WTC11 (cell line): Measurements from ENCODE around the gene LCP1. TPM values are rescaled to one million over a fixed set of nuclear protein-coding genes. Genes with fewer than 3 reads are reported as not detected.

ENCODE experiments used
- ATAC-seq: fragments of 200-7000 bp; cut with Tn5 transposase; 2 replicates; pipeline ENCODE4 v1.10.0; 2021; ENCODE audit warnings: mild to moderate bottlenecking, moderate library complexity
- CTCF ChIA-PET: fragments of 300-600 bp; sonication (Branson Sonifier 250); formaldehyde crosslinking; loops from one replicate; lab custom pipeline; 2021; ENCODE audit warnings: antibody characterized with exemption; lab: Charles Lee
- POLR2A ChIA-PET: fragments of 350-600 bp; sonication (Branson Sonifier 250); formaldehyde crosslinking; loops from one replicate; lab custom pipeline; 2021; ENCODE audit warnings: antibody characterized with exemption; lab: Charles Lee
- DNase-seq: peaks from one replicate; pipeline ENCODE4 v3.0.0; 2021; ENCODE audit warnings: low spot score
- H3K27ac Mint-ChIP-seq: 2 replicates; pipeline ENCODE4 v1.8.0; 2021; ENCODE audit warnings: mixed read lengths
- H3K27me3 Mint-ChIP-seq: 2 replicates; pipeline ENCODE4 v1.8.0; 2021; ENCODE audit warnings: low read depth, mild to moderate bottlenecking, moderate library complexity, mixed read lengths
- H3K36me3 Mint-ChIP-seq: 2 replicates; pipeline ENCODE4 v1.8.0; 2021; ENCODE audit warnings: mixed read lengths
- H3K4me1 Mint-ChIP-seq: 2 replicates; pipeline ENCODE4 v1.8.0; 2022; ENCODE audit warnings: mixed read lengths
- H3K4me3 Mint-ChIP-seq: 2 replicates; pipeline ENCODE4 v1.8.0; 2021; ENCODE audit warnings: mild to moderate bottlenecking, moderate library complexity, mixed read lengths
- H3K9me3 Mint-ChIP-seq: 2 replicates; pipeline ENCODE4 v1.8.0; 2021; ENCODE audit warnings: mixed read lengths
- EMX1 ChIP-seq: fragments of 250-450 bp; sonication (Bioruptor Pico); IDR thresholded peaks from 2 replicates; pipeline ENCODE4 v1.8.0; 2021; ENCODE audit warnings: mild to moderate bottlenecking
- GABPB1 ChIP-seq: sonication (generic); formaldehyde crosslinking; IDR thresholded peaks from 2 replicates; pipeline ENCODE4 v1.8.1; 2023; ENCODE audit warnings: mild to moderate bottlenecking, missing genetic modification reagents
- GTF2I ChIP-seq: fragments of 250-450 bp; sonication (Bioruptor Pico); conservative IDR thresholded peaks from 2 replicates; pipeline ENCODE4 v1.4.0; 2021; ENCODE audit warnings: mild to moderate bottlenecking
- HMGA2 ChIP-seq: fragments of 250-450 bp; sonication (Bioruptor Pico); IDR thresholded peaks from 2 replicates; pipeline ENCODE4 v1.4.0; 2021; ENCODE audit warnings: mild to moderate bottlenecking, moderate library complexity
- KAT7 ChIP-seq: sonication (generic); formaldehyde crosslinking; IDR thresholded peaks from 2 replicates; pipeline ENCODE4 v1.8.1; 2023; ENCODE audit warnings: missing genetic modification reagents, mild to moderate bottlenecking, borderline replicate concordance
- MYBL2 ChIP-seq: sonication (generic); formaldehyde crosslinking; IDR thresholded peaks from 2 replicates; pipeline ENCODE4 v1.8.1; 2023; ENCODE audit warnings: mild to moderate bottlenecking, moderate library complexity, missing genetic modification reagents
- OVOL2 ChIP-seq: fragments of 250-450 bp; sonication (Bioruptor Pico); IDR thresholded peaks from 2 replicates; pipeline ENCODE4 v1.9.0; 2021; ENCODE audit warnings: mild to moderate bottlenecking, borderline replicate concordance
- RORB ChIP-seq: fragments of 250-450 bp; sonication (Bioruptor Pico); IDR thresholded peaks from 2 replicates; pipeline ENCODE4 v1.9.0; 2021; ENCODE audit warnings: mild to moderate bottlenecking
- TCF7 ChIP-seq: sonication (generic); formaldehyde crosslinking; IDR thresholded peaks from 2 replicates; pipeline ENCODE4 v1.8.0; 2022; ENCODE audit warnings: mild to moderate bottlenecking, low read depth, missing genetic modification reagents, moderate library complexity
- TEAD1 ChIP-seq: sonication (generic); formaldehyde crosslinking; IDR thresholded peaks from 2 replicates; pipeline ENCODE4 v1.8.0; 2022; ENCODE audit warnings: mild to moderate bottlenecking, missing genetic modification reagents
- ZNF219 ChIP-seq: sonication (generic); formaldehyde crosslinking; IDR thresholded peaks from 2 replicates; pipeline ENCODE4 v1.8.0; 2023; ENCODE audit warnings: missing genetic modification reagents, mild to moderate bottlenecking, borderline replicate concordance
- ZNF416 ChIP-seq: fragments of 250-450 bp; sonication (Bioruptor Pico); IDR thresholded peaks from 2 replicates; pipeline ENCODE4 v1.9.0; 2021; ENCODE audit warnings: mild to moderate bottlenecking, inconsistent platforms
- total RNA-seq: library from RNA; stranded (reverse); gene quantifications from 3 replicates; pipeline ENCODE4 v1.2.3, GENCODE V29; 2021
- TF ChIP-seq, protein P1 (sequence below): fragments of 250-450 bp; sonication (Bioruptor Pico); IDR thresholded peaks from 2 replicates; pipeline ENCODE4 v1.9.0; 2021; ENCODE audit warnings: mild to moderate bottlenecking
- TF ChIP-seq, protein P2 (sequence below): fragments of 250-450 bp; sonication (Bioruptor Pico); IDR thresholded peaks from 2 replicates; pipeline ENCODE4 v1.9.0; 2021; ENCODE audit warnings: mild to moderate bottlenecking
- TF ChIP-seq, protein P3 (sequence below): fragments of 250-450 bp; sonication (Bioruptor Pico); IDR thresholded peaks from 2 replicates; pipeline ENCODE4 v2.1.2; 2022; ENCODE audit warnings: mild to moderate bottlenecking, moderate library complexity
- TF ChIP-seq, protein P4 (sequence below): sonication (generic); formaldehyde crosslinking; IDR thresholded peaks from 2 replicates; pipeline ENCODE4 v1.8.1; 2022; ENCODE audit warnings: missing genetic modification reagents, borderline replicate concordance
- TF ChIP-seq, protein P5 (sequence below): sonication (generic); formaldehyde crosslinking; IDR thresholded peaks from 2 replicates; pipeline ENCODE4 v1.8.1; 2022; ENCODE audit warnings: low read depth, missing genetic modification reagents, borderline replicate concordance

LCP1 gene
- total RNA-seq, 1 experiment from 2014 or later: 3.2 TPM

DNA sequence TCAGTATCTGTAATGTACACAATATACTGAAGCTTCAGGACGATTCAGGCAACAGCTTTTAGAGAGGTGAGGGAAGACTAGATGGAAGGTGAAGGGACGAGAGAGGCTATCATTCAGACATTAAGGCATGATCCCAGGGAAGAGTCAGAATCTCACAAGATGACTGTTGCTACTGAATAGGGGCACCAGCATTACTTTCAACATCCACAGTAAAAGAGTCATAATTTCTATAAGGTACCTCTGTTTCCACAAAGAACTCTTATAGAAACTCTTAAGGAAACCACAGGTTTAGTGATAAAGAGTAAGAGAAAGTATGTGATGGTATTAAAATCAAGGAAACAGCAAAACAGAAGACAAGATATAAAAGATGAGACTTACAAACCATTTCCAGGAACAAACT is 23.0 kb downstream of the LCP1 start:
- H3K4me3 Mint-ChIP-seq: no peak overlapping the region
- H3K27ac Mint-ChIP-seq: no peak overlapping the region
- peaks cover 10% of the 10 kb centered on the region for H3K36me3 Mint-ChIP-seq
- DNase-seq (no peak), ATAC-seq (no peak)
- peaks cover 7% of the 10 kb centered on the region for H3K9me3 Mint-ChIP-seq
- no peaks in the 10 kb centered on the region for H3K27me3 Mint-ChIP-seq
- POLR2A ChIA-PET: no interaction called here
- H3K4me1 Mint-ChIP-seq: no peaks in the 10 kb centered on the region
- no peak for TF ChIP-seq EMX1 (CRISPR knock-in tag)
- TF ChIP-seq, protein P1, sequence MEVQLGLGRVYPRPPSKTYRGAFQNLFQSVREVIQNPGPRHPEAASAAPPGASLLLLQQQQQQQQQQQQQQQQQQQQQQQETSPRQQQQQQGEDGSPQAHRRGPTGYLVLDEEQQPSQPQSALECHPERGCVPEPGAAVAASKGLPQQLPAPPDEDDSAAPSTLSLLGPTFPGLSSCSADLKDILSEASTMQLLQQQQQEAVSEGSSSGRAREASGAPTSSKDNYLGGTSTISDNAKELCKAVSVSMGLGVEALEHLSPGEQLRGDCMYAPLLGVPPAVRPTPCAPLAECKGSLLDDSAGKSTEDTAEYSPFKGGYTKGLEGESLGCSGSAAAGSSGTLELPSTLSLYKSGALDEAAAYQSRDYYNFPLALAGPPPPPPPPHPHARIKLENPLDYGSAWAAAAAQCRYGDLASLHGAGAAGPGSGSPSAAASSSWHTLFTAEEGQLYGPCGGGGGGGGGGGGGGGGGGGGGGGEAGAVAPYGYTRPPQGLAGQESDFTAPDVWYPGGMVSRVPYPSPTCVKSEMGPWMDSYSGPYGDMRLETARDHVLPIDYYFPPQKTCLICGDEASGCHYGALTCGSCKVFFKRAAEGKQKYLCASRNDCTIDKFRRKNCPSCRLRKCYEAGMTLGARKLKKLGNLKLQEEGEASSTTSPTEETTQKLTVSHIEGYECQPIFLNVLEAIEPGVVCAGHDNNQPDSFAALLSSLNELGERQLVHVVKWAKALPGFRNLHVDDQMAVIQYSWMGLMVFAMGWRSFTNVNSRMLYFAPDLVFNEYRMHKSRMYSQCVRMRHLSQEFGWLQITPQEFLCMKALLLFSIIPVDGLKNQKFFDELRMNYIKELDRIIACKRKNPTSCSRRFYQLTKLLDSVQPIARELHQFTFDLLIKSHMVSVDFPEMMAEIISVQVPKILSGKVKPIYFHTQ: no peak
- TF ChIP-seq, protein P2, sequence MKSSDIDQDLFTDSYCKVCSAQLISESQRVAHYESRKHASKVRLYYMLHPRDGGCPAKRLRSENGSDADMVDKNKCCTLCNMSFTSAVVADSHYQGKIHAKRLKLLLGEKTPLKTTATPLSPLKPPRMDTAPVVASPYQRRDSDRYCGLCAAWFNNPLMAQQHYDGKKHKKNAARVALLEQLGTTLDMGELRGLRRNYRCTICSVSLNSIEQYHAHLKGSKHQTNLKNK (CRISPR knock-in tag): no peak
- no peak for TF ChIP-seq GTF2I (CRISPR knock-in tag)
- no peak for TF ChIP-seq KAT7
- no peak for TF ChIP-seq GABPB1 (CRISPR knock-in tag)
- no peak for TF ChIP-seq HMGA2 (CRISPR knock-in tag)
- TF ChIP-seq TCF7 (CRISPR knock-in tag): no peak
- TF ChIP-seq, protein P3, sequence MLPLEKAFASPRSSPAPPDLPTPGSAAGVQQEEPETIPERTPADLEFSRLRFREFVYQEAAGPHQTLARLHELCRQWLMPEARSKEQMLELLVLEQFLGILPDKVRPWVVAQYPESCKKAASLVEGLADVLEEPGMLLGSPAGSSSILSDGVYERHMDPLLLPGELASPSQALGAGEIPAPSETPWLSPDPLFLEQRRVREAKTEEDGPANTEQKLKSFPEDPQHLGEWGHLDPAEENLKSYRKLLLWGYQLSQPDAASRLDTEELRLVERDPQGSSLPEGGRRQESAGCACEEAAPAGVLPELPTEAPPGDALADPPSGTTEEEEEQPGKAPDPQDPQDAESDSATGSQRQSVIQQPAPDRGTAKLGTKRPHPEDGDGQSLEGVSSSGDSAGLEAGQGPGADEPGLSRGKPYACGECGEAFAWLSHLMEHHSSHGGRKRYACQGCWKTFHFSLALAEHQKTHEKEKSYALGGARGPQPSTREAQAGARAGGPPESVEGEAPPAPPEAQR: no peak
- TF ChIP-seq TEAD1 (CRISPR knock-in tag): no peak
- TF ChIP-seq OVOL2 (CRISPR knock-in tag): no peak
- TF ChIP-seq, protein P4, sequence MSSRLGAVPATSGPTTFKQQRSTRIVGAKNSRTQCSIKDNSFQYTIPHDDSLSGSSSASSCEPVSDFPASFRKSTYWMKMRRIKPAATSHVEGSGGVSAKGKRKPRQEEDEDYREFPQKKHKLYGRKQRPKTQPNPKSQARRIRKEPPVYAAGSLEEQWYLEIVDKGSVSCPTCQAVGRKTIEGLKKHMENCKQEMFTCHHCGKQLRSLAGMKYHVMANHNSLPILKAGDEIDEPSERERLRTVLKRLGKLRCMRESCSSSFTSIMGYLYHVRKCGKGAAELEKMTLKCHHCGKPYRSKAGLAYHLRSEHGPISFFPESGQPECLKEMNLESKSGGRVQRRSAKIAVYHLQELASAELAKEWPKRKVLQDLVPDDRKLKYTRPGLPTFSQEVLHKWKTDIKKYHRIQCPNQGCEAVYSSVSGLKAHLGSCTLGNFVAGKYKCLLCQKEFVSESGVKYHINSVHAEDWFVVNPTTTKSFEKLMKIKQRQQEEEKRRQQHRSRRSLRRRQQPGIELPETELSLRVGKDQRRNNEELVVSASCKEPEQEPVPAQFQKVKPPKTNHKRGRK: no peak
- CTCF ChIA-PET: interaction anchor here (1.8 to 2.2 kb wide), 3 partner anchors 9 to 33 kb away, joined by 12 to 19 read pairs (median 19); no protein-coding TSS in a partner anchor

DNA sequence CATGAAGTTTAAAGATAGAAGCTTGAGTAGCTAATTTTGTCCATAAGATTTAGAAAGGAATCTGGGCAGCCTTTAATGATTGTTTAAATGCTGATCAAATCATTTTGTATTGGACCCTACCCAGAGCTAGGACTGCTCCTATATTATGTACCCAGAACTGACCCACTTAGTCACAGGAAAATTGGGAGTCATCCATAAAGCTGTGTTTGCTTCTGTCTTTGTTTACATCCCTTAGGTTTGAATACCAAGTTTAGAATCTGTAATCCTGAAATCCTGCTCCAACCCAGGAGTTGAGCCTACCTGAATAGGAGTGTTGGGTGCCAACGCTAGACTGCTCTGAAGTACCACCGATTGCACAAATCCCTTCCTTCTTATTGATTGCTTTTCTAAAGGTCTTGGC is 23.8 kb downstream of the LCP1 start:
- TF ChIP-seq ZNF416 (CRISPR knock-in tag) (no peak), ZNF219 (CRISPR knock-in tag) (no peak), MYBL2 (CRISPR knock-in tag) (no peak), RORB (CRISPR knock-in tag) (no peak)
- TF ChIP-seq, protein P5, sequence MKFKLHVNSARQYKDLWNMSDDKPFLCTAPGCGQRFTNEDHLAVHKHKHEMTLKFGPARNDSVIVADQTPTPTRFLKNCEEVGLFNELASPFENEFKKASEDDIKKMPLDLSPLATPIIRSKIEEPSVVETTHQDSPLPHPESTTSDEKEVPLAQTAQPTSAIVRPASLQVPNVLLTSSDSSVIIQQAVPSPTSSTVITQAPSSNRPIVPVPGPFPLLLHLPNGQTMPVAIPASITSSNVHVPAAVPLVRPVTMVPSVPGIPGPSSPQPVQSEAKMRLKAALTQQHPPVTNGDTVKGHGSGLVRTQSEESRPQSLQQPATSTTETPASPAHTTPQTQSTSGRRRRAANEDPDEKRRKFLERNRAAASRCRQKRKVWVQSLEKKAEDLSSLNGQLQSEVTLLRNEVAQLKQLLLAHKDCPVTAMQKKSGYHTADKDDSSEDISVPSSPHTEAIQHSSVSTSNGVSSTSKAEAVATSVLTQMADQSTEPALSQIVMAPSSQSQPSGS (CRISPR knock-in tag): no peak
- peaks cover 10% of the 10 kb centered on the region for H3K36me3 Mint-ChIP-seq
- ATAC-seq (no peak), DNase-seq (no peak)
- POLR2A ChIA-PET: no interaction called here
- peaks cover 7% of the 10 kb centered on the region for H3K9me3 Mint-ChIP-seq
- H3K4me1 Mint-ChIP-seq: no peaks in the 10 kb centered on the region
- no peak overlapping the region for H3K4me3 Mint-ChIP-seq
- H3K27me3 Mint-ChIP-seq: no peaks in the 10 kb centered on the region
- H3K27ac Mint-ChIP-seq: no peak overlapping the region
- CTCF ChIA-PET: no interaction called here
